Epithelial cell of proximal tubule (primary cell): ENCODE data around the gene CAMTA1. TPM values are rescaled to one million over a fixed set of nuclear protein-coding genes. Genes with fewer than 3 reads are reported as not detected.

Experiments used
- DNase-seq: peaks from one replicate; pipeline ENCODE4 v3.0.0-alpha.2; 2011; ENCODE audit warnings: low read depth
- H3K4me3 ChIP-seq: 2 replicates; pipeline ENCODE4 v1.5.1; 2011; ENCODE audit warnings: low read depth, mild to moderate bottlenecking, low read length
- total RNA-seq: library from RNA; depleted of rRNA; stranded (reverse); fragments of >200 nt; gene quantifications from 2 replicates; pipeline ENCODE4 v1.2.3, GENCODE V29; 2015
- TF ChIP-seq, protein P1 (sequence below): conservative IDR thresholded peaks from 2 replicates; pipeline ENCODE4 v1.5.1; 2012; ENCODE audit warnings: low read depth, mild to moderate bottlenecking, low read length

Gene CAMTA1
- total RNA-seq, 1 donor from 2014 or later, result 79.2 TPM

DNA sequence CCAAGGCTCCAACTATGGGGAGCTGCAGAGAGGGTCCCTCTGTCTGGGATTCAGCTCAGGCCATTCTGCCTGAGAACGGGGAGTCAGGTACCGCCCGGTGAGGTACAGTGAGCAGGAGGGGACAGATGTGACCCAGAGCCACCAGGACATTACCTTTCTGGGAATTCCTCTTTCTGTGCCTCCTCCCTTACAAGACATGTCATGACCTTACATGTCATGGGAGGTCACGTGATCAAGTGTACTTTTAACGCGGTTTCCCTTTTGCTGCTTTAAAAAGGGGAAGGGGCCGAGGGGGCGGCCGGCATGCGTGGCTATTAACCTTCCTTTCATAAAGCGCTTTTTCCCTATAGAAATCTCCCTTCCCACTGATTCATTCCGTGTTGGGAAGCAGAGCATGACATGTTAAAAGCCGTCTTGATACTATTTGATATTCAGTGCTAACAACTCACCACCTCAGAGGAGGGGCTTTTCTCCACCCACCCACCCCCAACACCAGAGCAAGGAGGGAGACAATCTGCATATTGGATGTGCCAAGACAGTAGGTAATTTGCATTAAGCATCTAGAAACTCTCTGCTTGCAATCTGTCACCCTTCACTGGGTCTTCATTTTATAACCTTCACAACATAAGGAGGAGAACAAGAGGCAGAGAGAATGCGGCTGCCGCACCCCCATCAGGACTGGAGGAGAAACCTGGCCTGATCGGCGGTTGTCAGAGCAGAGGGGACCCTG is 872.2 kb downstream of the CAMTA1 start:
- DNase-seq, result no peak
- TF ChIP-seq, protein P1, sequence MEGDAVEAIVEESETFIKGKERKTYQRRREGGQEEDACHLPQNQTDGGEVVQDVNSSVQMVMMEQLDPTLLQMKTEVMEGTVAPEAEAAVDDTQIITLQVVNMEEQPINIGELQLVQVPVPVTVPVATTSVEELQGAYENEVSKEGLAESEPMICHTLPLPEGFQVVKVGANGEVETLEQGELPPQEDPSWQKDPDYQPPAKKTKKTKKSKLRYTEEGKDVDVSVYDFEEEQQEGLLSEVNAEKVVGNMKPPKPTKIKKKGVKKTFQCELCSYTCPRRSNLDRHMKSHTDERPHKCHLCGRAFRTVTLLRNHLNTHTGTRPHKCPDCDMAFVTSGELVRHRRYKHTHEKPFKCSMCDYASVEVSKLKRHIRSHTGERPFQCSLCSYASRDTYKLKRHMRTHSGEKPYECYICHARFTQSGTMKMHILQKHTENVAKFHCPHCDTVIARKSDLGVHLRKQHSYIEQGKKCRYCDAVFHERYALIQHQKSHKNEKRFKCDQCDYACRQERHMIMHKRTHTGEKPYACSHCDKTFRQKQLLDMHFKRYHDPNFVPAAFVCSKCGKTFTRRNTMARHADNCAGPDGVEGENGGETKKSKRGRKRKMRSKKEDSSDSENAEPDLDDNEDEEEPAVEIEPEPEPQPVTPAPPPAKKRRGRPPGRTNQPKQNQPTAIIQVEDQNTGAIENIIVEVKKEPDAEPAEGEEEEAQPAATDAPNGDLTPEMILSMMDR, result no peak
- H3K4me3 ChIP-seq, result no peak overlapping the region

DNA sequence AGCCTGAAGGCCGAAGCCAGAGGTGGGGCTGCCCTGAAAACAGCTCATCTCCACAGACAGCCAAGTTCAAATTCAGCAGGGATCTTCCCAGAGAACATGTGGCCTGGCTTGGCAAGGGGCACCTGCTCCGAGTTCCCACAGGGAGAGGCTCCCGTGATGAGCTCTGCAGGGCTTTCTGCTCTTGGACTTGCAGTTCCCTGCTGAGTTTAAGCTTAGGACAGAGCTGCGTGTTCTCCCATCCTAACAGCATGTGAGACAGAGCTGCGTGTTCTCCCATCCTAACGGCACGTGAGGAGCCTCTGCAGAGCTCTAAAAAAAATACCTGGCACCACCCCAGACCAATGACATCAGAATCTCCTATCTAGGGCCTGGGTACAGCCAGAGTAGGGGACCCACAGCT is 872.8 kb downstream of the CAMTA1 start:
- H3K4me3 ChIP-seq, result no peak overlapping the region
- DNase-seq, result no peak
- TF ChIP-seq, protein P1, result no peak

DNA sequence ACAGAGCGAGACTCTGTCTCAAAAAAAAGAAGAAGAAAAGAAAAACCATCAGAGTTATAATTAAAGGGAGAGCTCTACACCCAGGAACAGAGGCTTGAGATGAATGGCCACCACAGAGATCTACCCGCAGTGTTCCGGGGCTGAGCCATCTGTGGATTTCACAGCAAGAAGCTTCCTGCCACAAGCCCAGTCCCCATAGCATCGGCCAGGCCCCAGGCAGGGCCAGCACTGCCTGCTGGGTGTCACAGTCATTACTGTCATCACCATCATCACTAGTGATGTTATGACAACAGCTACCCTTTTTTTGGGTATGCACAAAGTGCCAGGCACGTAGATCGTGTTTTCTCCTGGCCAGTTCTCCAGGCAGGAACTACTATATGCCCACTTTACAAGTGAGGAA is 874.3 kb downstream of the CAMTA1 start:
- H3K4me3 ChIP-seq, result no peak overlapping the region
- TF ChIP-seq, protein P1, result no peak
- no peak for DNase-seq

DNA sequence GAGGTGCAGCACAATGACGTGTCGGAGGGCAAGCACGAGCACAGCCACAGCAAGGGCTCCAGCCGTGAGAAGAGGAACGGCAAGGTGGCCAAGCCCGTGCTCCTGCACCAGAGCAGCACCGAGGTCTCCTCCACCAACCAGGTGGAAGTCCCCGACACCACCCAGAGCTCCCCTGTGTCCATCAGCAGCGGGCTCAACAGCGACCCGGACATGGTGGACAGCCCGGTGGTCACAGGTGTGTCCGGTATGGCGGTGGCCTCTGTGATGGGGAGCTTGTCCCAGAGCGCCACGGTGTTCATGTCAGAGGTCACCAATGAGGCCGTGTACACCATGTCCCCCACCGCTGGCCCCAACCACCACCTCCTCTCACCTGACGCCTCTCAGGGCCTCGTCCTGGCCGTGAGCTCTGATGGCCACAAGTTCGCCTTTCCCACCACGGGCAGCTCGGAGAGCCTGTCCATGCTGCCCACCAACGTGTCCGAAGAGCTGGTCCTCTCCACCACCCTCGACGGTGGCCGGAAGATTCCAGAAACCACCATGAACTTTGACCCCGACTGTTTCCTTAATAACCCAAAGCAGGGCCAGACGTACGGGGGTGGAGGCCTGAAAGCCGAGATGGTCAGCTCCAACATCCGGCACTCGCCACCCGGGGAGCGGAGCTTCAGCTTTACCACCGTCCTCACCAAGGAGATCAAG is 878.3 kb downstream of the CAMTA1 start:
- DNase-seq, result no peak
- no peak overlapping the region for H3K4me3 ChIP-seq
- TF ChIP-seq, protein P1, result no peak

DNA sequence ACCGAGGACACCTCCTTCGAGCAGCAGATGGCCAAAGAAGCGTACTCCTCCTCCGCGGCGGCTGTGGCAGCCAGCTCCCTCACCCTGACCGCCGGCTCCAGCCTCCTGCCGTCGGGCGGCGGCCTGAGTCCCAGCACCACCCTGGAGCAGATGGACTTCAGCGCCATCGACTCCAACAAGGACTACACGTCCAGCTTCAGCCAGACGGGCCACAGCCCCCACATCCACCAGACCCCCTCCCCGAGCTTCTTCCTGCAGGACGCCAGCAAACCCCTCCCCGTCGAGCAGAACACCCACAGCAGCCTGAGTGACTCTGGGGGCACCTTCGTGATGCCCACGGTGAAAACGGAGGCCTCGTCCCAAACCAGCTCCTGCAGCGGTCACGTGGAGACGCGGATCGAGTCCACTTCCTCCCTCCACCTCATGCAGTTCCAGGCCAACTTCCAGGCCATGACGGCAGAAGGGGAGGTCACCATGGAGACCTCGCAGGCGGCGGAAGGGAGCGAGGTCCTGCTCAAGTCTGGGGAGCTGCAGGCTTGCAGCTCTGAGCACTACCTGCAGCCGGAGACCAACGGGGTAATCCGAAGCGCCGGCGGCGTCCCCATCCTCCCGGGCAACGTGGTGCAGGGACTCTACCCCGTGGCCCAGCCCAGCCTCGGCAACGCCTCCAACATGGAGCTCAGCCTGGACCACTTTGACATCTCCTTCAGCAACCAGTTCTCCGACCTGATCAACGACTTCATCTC is 879.1 kb downstream of the CAMTA1 start:
- TF ChIP-seq, protein P1, result no peak
- DNase-seq, result no peak
- no peak overlapping the region for H3K4me3 ChIP-seq

DNA sequence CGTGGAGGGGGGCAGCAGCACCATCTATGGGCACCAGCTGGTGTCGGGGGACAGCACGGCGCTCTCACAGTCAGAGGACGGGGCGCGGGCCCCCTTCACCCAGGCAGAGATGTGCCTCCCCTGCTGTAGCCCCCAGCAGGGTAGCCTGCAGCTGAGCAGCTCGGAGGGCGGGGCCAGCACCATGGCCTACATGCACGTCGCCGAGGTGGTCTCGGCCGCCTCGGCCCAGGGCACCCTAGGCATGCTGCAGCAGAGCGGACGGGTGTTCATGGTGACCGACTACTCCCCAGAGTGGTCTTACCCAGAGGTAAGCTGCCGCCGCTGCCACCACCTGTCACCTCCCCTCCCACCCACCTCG is 879.6 kb downstream of the CAMTA1 start:
- TF ChIP-seq, protein P1, result no peak
- no peak overlapping the region for H3K4me3 ChIP-seq
- no peak for DNase-seq
